ENCODE measurements around the gene TIMM10.

GRCh38 chr11:57502870-57503269 is 27.7 kb downstream of the TIMM10 start:
- TF ChIP-seq POLR2A (IDR thresholded peaks at IDR 0.05) = no peak
- peak in 1 of 4 donors; percentile 12 for TF ChIP-seq CTCF (IDR thresholded peaks at IDR 0.05)

Measured in right lobe of liver (tissue), 4 donors.